SHP77 treated with DMSO at 0.1 percent for 48 hours (cell line): ENCODE data around the gene MNX1.

Source experiments
- DNase-seq: peaks from one replicate; lab custom pipeline; 2025; lab: John Stamatoyannopoulos, UW

The MNX1 gene

DNA sequence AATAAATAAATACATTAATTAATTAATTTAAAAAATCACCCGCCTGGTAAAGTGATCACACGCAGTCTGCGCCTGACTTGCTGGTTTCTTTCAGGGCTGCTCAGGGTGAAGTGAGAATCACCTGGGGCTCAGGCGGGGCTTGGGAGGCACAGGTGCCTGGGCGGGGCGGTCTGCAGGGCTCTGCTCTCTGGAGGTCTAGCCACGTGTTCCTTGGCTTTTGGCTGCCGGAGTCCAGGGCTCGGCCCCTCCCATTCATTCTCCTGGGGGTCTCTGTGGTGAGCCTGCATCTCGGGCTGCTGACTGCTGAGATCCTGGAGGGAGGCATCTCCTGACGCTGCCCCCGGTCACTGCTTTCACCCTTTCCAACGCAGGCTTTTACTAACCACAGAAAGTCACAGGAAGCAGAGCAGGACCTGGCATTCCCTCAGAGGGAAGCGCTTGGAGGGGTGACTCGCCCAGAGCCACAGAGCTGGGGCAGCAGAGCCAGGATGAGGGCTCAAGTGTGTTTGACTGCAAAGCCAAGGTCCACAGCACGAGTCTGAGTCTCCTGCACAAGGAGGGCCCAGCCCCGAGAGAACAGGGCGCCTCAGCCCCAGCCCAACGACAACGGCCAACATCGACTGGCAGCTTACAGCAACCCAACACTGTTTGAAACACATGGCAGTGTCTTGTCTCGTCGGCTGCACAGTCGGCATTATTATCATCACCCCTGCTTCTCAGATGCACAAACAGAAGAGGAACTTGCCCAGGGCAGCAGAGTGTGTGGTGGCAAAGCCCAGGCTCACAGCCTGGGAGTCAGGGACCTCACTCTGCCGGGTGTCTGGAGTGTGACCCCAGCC lies 22.4 kb upstream of the MNX1 start:
- no peak for DNase-seq

DNA sequence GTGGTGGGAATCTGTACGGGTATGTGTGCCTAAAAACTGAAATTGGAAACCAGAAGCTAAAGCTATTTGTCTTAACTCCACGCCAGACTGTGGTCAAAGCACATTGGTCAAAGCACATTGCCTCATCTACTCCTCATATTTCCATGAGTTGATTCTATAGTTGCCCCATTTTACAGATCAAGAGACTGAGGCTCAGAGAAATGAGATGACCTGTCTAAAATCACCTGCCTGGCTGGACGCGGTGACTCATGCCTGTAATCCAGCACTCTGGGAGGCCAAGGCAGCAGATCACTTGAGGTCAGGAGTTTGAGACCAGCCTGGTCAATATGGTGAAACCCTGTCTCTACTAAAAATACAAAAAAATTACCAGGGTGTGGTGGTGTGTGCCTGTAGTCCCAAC lies 21.7 kb upstream of the MNX1 start:
- no peak for DNase-seq

DNA sequence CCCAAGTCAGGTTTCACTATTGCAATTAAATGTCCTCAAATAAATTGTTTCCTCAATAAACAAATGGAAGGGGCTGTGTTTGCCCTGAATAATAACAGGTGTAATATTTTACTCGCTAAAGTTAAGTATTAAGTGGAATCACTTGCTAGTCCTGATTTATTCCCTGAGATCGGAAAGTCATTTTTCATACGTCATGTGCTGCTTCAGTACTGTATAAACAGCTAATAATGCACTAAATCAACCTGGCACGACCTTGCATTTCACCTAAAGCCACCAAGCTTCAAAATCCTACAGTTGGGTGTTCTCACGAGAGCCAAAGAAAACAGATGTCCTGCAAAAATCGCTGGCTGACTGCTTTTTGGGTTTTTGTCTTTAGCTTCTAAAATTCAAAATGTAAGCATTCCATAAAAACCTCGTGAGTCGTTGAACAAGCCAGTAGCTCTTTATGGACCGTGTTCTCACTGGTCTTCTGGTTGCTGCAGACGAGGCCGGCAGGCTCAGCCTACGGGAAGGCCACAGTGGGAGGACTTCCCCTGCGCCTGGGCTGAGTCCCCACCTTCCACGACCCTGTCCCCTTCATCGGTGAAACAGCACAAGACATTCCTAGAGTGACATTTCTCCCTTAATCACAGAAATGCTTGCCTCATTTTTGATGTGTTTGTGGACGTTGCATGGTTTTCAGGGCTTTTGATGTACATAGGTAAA lies 17.9 kb upstream of the MNX1 start:
- DNase-seq, result peak; percentile 49

DNA sequence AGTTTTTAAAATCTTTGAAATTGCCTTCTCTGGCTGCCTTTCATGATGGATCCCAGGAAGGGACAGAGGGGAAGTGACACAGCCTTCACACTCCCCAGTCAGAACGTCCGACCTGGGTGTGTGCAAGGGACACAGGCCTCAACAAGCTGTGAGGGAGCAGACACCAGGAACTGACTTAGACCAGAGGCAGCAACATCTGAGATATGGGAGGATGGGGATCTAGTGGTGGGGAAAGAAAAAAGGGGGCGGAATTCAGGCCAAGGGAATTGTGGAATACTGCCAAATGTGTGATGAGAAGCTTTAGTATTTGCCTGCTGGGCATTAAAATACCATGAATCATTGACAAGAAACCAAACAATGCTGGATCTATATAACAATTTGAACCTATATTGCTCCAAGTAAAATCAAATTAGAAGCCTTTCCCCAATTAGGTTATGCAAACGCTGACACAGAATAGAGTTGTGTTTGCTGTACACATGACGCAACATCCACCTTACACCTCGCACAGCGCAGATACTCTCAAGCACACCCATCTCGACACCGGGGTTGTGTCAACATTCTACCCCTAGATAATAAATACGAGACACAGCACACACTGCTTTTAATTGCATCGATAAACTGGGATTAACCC lies 17.2 kb upstream of the MNX1 start:
- DNase-seq, result peak; percentile 49

DNA sequence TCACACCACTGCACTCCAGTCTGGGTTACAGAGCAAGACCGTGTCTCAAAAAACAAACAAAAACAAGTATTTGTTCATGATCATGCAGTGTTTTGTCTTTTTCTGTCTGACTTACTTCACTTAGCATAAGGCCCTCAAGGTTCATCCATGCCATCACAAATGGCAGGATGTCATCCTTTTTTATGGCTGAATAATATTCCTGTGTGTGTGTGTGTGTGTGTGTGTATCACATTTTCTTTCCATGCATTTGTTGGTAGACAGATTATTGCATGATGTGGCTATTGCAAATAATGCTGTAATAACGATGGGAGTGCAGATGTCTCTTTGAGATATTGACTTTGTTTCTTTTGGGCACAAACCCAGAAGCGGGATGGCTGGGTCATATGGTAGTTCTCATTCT lies 14.3 kb upstream of the MNX1 start:
- DNase-seq, result no peak

DNA sequence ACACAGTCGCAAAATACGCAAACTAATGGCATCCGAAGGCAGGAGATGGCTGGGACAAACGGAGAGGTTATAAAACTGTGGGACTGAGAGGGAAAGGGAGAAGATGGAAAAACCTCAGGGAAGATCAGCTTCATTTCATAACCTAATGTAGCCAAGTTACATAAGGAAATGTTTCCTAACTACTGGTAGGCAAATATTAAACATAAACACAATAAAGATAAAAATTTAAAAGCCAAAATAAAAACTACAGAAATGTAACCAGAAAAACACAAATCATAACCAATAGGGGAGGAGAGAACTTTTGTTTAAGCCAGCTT lies 13.1 kb upstream of the MNX1 start:
- no peak for DNase-seq

DNA sequence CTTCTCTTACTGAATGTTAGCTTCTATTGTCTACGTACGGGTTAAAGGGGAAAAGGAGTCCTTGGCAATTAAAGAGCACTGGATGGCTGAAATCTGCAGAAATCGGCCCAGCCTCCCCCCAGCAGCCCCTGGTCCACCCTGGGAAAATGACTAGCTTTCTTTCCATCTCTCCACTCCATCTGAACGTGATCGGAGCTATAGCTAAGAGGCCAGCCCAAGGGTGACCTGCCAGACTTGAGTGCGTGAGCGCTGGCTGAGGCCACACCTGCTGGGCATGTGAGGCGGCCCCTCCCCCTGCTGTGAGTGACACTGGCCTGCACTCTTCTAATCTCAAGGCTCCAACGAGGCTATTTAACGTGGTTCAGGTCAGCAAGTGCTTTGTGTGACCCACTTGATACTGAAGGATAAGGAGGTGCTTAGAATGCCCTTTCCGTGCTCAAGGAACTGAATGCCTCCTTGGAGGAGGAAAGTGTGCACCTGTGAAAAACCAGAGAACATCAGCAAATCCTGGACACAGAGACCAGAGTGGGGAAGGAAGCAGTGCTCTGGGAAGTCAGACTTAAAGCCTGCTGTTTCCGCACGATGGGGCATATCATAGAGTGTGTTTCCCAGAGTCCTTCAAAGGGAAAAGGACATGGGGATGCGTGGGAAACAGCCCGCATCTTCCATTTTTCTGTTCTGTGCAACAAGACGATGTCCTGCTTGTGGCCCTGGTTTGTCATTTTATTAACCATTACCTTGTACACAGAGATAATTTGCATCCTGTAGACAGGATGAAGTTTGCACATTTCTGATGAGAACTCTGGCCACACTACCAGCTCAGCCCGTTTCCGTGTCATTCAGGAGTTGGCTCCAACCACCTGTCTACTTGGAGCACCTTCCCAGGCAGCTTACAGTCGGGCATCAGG lies 12.5 kb upstream of the MNX1 start:
- no peak for DNase-seq

DNA sequence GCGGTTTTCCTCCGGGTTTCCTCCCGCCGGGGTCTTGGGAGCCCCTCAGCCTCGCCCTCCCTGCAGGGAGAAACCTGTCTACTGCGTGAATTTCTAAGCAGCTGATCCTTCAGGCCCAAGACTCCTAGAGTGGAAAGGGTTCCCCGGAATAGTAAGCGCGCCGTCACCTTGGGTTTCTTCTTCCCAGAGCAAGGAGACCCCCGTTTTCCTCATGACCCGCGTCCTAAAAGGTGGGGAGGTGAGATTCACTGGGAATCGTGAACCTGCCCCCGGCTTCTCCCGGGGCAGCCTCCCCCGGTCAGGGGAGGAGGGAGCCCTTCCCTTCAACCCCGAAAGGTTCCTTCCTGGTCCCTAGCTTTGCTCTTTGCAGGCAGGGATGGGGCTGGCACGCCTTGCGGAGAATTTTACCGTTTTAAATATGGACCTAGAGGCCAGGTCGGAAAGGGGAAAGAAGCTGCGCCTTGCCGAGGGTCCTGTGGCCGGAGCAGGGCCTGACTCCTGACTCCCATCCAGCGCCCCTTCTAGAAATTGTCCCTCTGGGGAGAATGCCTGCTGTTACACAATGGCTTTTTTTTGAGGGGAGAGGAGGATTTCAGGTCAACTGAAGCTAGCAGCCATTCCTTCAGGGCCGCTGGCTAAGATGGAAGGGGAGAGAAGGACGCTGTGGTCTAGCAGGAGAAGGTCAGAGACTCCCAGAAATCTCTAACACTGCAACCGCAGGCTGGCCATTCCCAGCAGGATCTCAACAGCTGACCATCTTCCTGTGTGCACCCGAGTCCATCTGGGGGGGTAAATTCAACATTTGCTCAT lies 11.6 kb upstream of the MNX1 start:
- no peak for DNase-seq

DNA sequence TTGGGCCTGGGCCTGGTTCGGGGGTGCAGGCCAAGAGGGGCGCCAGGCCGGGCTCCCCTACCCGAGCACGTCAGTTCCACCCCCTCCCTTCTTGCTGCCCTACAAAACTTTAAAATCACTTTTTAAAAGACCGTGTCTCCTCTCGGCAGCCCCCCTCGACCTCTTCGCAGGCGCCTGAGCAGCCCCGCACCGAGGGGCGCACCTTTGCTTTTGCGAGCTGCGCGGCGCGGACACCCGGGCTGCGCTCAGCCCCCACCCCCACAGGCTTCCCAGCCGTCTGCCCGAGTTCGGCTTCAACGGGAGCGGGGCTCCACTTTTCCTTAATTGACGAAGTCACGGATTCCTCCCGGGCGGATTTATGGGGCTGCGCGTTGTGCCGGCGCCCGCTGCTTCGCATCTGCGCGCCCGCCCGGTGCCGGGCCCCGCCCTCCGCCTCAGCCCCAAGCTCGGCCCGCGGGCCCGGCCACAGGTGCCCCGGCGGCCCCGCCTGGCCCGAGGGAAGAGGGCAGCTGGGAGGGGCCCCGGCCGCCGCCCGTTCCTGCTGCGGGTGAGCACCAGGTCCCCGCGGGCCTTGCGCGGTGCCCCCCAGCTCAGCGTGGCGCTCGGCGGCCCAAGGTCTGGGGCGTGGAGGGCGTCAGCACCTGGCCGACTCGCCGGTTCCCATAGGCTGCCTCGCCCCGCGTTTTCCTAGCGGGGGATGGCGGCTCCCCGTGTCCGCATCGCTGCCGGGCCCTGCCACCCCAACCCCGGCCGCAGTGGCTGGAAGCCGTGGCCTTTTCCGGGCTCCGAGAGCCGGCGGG lies 10.8 kb upstream of the MNX1 start:
- no peak for DNase-seq

DNA sequence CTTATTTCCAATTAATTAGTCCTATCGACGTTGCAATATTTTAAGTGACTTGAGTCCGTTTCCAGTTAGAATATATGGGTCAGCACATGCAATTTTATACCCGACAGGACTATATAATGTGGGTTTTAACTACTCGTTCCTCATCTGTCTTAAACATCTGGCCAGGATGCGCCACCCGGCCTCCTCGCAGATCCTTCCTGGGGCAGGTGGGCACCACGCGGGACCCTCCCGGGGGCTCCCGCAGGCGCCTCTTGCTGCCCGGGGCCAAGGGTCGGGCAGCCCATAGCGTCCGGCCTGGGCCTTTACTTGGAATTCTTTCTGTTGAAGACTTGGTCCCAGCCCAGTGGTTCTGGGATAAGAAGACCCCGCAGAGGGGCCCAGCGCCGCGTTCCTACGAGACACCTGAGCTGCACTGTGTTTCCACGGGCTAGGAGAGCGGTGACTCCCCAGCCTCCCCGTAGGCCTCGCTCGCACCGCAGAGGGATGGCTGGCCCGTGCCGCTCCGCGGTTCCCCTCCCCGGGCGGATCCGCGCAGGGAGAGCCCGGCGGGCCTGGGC lies 10.1 kb upstream of the MNX1 start:
- DNase-seq, result no peak

DNA sequence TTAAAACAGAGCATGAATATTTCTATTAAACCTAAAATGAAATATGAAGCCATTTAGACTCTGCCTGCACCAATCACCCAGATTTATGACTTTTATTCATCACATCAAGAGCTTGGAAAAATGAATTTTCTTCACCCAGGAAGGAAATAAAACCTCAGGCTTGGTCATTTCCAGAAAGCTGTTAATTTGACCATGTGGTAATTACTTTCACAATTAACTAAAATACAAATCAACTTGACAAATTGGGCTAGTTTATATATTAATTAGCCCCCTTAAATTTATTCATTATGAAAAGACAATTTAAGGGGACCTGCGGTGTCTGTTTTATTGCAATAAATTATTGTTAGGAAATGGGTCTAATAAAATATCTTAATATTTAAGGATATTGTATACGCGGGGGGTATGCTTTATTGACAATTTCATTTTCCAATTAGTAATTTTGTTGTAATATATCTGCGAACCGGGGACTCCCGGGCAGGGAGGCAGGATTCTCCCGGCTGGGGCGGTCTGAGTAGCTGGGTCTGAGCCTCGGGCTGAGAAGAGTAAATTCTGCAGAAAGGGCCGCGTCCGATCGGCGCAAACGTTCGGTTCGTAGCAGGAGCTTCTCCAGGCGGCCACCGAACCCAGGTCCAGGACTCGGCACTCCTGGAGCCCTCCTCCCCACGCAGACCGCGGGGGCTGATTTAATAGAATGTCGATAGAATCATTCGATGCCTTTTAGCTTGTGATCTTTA lies 9.4 kb upstream of the MNX1 start:
- DNase-seq, result no peak

DNA sequence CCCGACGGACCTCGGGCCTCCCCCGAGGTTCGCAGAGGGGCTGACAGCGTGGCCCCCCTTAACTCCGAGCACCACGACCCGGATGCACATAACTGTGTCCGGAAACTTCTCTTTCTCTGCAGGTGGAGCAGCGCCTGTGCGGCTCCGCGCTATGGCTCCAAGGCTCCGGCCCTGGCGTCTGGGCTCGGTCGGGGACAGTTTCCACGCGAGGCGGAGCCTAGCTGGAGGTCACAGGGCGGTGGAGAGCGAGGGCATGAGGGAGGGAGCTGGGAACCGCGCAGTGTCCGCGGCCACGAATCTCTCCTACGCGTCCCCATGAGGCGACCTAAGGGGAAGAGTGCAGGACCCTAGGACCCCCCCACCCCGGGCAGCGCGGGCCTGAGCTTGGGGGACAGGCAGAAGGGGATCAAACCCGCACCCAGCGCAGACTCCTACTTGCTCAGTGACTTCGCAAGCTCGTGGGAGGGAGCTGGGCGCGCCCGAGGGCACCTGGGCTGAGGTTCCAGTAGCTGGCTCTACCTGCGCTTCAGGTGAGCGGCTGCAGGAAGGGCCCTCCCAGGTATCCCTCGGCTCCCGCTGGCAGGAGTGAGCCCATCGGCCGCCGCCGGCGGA lies 8.6 kb upstream of the MNX1 start:
- DNase-seq, result no peak

DNA sequence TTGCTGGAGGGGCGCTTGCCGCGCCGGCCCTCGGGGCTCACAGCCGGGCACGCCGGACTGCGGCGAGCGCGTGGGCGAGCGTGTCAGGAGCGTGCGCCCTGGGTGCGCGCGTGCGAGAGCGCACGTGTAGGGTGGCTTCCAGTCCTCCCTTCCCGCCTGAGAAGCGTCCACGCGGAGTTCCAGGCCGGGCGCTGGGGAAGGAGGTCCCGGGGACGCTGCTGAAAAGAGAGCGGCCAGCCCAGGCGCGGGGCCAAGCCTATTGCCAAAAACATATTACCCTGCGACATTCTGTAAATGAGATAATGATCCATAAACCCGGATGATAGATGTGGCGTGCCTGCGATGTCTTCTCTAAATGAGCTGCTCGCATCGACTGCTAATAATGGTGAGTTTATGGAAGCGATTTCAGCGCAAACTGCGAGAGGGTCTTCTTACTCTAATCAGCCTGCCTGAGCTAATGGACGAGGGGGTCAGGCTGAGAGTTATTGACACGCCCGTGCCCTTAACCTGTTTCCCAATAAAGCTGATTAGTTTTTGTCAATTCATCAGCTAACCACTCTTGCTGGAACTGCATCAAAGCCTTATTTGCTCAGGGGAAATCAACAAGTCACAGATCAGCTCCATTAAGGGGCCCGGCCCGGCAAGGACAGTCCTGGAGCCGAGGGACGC lies 8.0 kb upstream of the MNX1 start:
- DNase-seq, result no peak

DNA sequence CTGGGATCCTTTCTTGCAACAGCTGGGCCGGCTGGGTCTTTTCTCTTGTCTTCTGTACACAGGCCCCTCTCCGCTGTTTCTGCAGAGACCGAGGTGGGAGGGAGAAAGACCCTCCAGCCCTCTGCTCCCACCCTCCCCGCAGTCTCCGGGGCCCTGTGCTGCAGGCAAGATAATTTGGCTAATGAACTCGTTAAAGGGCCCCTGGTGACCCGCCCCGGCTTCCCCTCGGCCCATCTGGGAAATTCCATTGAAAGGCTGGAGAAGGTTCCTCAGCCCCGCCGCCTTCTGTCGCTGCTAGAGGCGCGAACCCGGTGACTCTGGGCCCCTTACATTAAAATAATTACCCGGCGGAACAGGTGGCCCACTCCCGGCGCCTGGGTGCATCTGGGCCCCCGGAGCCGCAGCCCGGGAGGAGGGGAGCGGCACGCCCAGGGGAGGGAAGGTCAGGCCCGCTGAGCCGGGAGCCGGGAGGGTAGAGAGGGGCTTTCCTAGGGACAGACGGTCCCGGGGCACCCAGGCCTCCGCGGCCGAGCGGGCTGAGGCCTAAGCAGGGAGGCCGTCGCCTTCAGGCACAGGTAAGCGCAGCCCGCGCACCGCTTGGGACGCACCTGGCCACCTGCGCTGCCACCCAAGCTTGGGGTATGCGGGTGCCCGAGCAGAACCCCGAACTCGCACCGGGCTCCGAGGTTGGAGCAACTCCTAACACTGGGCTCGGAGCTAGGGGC lies 7.3 kb upstream of the MNX1 start:
- no peak for DNase-seq

DNA sequence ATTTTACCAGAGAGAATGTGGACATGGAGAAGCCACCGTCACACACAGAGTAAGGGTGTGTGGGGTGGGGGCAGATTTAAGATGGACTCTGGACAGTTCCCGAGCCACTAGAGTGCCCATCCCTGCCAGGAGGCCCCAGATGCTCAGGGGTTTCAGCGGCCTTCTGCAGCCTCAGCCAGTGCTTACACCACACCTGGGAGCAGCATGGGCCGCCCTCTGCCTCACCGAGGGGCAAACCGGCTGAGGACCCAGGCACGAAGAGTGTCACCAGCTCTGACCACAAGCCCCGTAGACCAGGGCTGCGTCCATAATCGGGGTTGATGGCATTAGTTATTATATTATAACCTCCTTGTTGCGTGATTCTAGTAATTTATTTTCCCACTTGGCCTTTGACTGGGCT lies 6.7 kb upstream of the MNX1 start:
- no peak for DNase-seq

DNA sequence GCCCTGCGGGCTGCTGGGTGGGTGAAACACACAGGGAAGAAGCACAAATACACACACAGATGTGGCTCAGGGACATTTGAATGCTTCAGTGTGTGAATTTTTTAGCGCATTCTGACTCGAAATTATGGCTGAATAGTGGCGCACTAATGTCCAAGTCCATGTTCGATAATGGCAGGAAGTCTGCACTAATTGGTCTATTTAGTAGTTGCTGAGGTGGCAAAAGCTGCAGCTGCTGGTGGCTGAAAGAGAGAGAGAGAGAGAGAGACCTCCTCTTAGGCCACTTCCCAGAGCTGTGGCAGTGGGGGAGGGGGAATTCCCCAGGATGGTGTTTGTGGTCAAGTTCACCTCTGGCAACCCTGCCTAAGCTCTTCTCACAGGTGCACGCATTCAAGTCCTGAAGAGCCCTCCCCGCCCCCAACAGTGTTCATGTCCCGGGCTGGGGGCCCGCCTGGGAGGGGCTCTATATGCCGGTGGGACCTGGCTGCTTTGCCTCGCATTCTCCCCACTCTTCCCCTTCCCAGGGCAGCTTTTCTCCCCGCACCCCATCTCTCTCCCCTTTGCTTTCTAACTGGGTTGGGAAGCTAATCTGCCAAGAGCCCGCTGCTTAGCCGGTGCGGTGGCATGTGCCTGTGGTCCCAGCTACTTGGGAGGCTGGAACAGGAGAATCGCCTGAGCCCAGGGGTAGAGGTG lies 6.0 kb upstream of the MNX1 start:
- no peak for DNase-seq

DNA sequence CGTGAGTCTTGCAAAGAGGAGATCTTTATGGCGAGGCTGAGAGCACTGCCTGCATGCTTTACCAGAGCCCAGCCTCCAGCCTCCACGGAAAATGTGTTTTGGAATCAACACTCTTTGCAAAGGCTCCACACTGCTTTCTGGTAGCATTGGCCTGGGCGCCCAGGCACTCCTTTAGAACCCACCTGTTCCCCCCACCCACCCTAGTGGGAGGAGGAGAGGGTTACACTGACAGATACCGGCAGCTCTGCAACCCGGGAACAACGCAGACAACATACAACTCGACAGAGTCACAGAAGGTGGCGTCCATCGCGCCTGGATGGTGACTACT lies 5.5 kb upstream of the MNX1 start:
- DNase-seq, result no peak
